HG03139 (cell line): ENCODE results near the gene TRAPPC5.

ENCODE experiments used
- ATAC-seq: cut with Tn5 transposase; IDR thresholded peaks from one replicate; pipeline ENCODE4 v1.9.1; 2021; ENCODE audit not compliant: unreplicated experiment

TRAPPC5 gene

DNA sequence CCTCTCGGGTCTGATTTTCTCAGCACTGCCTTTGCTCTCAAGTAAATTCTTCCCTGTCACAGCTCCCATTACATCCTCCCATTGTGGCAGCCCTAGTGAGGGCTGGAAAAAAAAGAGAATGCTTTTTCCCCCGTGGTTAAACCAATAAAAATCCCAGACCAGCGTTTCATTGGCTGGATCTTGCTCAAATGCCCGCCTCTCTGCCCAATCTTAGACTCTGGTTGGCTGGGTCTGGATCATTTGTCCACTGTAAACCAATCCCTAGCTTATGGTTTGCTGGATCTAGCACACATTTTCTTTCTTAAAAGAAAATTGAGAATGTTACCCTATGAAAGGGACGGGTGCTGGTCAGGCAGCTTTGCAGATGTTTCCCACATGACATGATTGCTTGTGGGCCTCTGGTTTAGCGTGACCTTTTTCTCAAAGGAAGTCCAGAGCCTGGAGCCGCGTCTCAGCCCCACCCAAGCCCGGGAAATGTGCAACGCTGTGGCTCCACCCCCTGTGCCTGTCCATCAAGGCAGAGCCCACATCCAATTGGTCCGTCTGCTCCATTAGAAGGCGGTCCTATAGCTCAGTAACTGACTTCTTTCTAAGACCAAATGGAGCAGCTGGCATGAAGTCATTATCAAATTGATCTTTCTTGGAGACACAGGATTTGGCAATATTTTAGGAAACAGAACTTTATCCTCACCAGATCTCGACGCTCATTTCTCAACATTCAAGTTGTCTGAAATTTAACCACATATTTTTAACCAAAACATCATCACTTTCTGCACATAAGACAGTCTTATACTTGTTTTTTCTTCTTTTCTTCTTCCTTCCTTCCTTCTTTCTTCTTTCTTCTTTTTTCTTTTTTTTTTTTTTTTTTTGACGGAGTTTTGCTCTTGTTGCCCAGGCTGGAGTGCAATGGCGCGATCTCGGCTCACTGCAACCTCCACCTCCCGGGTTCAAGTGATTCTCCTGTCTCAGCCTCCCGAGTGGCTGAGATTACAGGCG is 6.3 kb upstream of the TRAPPC5 start:
- no peak for ATAC-seq

DNA sequence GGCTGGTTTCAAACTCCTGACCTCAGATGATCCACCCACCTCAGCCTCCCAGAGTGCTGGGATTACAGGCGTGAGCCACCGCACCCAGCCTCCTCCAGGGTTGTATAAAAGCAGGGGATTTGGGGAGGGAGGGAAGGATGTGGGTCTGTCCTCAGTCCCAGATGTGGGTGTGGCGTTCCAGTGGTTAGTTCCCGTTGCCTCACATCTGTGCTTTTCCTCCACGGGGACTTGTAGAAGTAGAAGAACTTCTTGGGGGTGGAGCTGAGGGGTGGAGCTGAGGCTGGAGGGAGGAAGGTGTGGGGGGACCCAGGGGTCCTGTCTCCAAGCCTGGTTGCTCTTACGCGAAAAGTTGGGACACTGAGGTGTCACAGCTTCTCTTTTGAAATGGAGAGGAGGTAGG is 4.3 kb upstream of the TRAPPC5 start:
- no peak for ATAC-seq

DNA sequence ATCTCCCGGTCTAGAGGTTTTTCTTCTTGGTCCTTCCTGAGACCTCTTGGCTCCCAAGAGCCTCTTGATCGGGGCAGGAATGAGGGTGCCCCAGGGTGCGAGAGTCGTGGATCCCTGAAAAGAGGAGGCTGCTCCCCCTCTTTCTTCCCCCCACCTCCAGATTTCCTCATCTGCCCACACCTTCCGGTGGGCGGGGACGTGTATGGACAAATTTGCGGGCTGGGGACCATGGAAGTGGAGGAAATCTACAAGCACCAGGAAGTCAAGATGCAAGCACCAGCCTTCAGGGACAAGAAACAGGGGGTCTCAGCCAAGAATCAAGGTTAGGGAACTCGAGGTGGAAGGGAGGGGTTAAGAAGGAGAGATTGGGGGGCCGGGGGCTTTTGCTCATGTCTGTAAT is 3.8 kb upstream of the TRAPPC5 start, which contains the start of gene MCEMP1:
TSS of gene MCEMP1 (plus strand) at position 237 of the 400 bp plus-strand sequence. CDS start at position 268, 31 bp downstream.
- no peak for ATAC-seq

DNA sequence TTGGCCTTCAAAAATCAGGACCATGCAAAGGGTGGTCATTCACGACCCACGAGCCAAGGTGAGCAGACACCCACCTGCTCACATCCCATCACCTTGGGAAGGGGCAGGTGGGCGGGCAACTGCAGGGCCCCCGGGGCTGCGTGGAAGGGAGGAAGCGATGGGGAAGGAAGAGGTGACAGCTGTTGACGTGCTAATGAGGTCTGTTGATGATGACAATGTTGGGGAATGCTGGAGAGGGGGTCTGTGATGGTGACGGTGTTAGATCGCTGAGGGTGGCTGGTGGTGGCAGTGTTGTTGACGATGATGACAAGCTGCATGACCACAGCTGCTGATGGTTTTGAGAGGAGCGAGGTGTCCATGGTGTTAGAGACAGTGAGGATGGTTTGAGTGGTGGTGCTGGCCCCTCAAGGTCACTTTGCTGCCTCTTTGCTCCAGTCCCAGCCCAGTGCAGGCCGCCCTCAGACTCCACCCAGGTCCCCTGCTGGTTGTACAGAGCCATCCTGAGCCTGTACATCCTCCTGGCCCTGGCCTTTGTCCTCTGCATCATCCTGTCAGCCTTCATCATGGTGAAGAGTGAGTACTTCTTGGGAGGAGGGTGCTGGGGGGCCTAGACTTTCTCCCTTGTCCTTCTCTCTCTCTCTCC is 2.8 kb upstream of the TRAPPC5 start:
- ATAC-seq, result no peak

DNA sequence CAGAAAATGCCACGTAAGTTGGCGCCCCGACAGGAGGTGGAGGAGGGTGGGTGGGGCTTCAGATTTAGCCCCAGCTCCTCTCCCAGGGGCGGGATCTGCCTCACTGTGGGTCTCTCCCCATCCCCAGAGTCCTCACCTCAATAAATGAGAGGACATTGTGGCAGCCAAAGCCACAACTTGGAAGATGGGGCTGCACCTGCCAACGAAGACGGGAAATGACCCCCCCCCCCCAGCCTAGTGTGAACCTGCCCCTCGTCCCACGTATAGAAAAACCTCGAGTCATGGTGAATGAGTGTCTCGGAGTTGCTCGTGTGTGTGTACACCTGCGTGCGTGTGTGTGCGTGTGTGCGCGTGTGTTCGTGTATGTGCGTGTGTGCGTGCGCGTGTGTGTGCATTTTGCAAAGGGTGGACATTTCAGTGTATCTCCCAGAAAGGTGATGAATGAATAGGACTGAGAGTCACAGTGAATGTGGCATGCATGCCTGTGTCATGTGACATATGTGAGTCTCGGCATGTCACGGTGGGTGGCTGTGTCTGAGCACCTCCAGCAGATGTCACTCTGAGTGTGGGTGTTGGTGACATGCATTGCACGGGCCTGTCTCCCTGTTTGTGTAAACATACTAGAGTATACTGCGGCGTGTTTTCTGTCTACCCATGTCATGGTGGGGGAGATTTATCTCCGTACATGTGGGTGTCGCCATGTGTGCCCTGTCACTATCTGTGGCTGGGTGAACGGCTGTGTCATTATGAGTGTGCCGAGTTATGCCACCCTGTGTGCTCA is 1.5 kb upstream of the TRAPPC5 start:
- ATAC-seq, result no peak

DNA sequence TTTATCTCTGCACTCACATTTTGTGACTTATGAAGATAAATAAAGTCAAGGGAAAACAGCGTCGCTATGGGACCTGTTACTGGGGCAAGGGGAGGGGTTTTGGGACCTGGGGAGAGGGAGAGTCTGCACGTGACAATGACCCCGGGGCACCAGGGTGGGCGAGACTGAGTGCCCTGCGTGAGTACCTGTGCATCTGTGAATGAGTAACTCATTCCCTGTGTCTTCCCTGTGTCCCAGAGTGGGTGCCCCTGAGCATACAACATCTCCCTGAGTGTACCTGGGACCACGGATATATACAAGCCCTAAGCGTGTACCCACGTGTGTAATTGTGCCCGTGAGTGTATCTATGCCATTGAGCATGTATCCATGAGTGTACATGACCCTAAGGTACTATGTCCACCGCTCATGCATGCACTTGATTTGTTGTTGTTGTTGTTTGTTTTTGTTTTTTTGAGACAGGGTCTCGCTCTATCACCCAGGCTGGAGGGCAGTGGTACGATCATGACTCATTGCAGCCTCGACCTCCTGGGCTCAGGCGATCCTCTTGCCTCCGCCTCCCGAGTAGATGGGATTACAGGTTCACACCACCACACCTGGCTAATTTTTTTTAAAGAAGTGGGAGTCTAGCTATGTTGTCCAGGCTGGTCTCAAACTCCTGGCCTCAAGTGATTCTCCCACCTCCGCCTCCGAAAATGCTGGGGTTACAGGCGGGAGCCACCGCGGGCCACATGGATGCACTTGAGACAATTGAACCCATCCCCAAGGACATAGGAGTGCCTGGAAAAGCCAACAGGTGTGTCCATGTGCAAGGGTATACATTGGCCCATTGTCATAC is 645 bp upstream of the TRAPPC5 start:
- no peak for ATAC-seq

DNA sequence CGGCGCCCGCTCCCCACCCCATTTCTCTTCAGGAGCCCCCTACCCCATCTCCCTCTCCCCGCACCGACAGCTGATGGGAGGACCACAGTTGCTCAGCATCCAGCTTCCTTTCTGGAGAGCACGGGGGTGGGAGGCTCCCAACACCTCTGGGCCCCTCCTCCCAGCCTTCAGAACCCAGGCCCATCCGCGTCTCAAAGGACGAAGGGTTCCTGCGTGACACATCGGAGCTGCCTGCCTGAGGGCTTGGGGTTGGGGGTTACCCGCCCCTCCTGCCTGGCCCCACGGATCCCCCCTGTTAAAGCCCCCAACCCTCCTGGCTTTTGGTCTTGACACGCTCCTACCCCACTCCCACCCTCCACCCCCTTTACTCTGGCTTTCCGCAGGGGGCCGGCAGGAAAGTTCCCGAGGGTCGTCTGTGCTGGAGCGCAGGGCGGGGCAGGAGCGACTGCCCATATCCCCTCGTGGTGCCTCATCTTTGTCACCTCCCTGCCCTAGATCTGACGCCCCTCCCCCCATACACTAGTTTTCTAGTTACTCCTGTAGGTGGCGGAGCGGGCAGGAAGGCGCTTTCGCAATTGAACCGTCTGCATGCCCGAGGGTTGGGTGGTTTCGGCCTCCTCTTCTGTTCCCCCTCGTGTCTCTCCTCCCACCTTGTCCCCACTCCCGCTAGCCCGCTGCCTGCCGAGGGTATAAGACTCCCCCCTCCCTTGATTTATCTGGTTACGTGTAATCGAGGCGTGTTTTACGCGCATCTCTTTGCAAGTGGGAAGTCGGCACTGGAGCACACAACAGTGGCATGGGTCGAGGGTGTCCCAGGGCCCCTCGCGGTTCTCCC is 924 bp downstream of the TRAPPC5 start:
- ATAC-seq, result no peak

DNA sequence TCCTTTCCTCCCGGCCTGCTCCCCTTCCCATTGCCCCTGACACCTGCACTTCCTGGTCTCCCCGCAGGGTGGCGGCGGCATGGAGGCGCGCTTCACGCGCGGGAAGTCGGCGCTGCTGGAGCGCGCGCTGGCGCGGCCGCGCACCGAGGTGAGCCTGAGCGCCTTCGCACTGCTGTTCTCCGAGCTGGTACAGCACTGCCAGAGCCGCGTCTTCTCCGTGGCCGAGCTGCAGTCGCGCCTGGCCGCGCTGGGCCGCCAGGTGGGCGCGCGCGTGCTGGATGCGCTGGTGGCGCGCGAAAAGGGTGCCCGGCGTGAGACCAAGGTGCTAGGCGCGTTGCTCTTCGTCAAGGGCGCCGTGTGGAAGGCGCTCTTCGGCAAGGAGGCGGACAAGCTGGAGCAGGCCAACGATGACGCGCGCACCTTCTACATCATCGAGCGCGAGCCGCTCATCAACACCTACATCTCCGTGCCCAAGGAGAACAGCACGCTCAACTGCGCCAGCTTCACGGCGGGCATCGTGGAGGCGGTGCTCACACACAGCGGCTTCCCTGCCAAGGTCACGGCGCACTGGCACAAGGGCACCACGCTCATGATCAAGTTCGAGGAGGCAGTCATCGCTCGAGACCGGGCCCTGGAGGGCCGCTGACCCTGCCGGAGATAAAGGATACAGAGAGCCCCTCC is 1.7 kb downstream of the TRAPPC5 start:
- no peak for ATAC-seq

DNA sequence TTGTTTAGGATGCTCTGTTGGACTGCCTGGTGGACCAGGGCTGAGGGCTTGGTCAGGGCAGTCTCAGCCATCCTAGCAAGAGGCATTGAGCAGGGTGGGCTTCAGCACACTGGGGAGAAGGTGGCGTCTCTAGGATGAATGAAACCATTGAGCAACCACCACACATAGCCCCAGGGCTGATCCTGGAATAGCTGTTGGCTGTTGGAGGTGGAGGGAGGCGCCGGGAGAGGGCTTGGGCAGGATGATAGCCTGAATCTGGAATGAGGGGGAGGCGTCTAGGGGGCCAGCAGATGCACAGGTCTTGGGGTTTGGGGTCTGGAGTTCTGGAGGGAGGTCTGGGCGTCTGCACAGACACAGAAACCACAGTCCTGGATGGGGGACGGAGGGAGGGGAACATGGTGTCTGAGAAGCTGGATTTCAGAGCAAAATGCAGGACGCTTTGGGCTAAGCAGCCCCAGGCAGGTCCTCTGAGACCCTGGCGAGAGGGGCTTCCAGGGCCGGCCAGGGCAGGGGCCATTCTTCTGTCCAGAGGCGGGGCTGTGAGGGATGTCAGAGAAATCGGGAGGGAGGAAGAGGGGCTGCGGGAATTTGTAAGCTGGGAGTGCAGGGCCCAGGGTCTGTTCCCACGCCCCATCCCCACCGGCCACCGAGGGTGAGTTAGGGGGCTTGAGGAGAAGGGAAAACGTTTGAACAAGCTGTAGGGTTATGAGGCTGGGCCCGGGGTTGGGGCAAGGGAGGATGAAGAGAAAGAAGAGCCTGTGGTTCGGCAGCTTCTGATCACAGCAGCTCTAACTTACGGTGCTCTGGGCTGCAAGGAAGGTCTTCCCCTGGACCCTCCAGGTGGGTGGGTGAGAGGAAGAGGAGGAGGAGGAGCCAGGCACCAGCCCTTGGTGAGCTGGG is 5.2 kb downstream of the TRAPPC5 start:
- ATAC-seq, result no peak

DNA sequence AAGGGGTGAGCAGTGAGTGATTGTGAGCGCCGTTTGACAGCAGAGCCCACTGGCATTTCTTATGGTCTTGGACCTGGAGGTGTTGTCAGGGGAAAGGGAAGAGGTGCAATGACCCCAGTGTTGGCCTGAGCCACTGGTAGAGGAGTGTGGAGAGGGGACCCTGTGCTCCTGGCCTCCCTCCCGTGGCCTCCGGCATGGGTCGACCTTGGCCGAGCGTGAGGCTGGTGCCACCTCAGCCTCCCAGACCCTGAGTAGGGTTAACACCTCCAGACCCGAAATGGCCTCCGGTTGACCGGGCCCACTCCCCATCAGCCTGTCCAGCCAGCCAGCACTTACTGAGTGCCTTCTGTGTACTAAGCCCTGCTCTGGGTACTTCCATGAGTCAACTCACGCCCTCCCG is 6.5 kb downstream of the TRAPPC5 start:
- ATAC-seq, result no peak

DNA sequence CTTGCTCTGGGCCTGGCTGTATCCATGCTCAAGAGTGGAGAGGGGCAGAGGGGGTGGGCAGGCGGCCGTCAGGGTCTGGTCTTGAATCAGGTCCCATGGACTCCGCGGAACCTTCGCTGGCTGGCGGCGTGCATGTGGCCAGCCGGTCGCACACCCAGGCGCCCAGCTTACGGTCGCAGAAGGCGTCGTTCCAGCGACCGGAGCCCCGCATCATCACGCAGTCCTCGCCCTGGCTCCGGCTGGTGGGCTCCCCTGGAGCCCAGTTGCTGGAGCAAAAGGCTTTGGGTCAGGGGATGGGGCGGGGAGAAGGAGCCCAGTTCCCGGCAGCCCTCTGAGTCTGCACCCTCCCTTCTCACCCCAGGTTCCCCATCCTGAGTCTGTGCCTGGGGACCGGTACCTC is 8.5 kb downstream of the TRAPPC5 start:
- no peak for ATAC-seq

DNA sequence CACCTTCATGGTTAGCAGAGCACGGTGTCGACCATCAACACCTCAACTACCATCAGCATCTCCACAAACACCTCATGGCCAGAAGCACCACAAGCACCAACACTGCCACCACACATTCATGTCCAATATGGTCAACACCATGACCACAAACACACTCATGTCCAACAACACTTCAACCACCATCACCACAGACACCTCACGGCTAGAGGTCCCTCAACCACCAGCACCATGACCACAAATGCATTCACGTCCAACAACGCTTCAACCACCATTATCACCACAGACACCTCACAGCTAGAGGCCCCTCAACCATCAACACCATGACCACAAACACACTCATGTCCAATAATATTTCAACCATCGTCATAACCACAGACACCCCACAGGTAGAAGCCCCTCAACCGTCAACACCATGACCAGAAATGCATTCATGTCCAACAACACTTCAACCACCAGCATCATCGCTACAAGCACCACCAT is 10.2 kb downstream of the TRAPPC5 start:
- no peak for ATAC-seq

DNA sequence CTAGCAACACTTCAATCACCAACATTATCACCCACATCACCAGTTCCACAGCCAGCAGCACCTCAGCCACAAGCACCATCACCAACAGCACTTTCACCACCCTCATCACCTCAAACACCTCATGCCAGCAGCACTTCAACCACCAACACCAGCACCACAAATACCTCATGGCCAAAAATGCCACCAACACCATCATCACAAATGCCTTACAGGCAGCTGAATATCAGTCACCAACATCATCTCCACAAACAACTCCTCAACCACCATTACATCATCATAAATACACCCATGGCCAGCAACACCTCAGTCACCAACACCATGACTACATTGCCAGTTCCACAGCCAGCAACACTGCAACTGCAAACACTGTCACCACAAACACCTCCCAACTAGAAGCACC is 10.9 kb downstream of the TRAPPC5 start:
- ATAC-seq, result no peak

DNA sequence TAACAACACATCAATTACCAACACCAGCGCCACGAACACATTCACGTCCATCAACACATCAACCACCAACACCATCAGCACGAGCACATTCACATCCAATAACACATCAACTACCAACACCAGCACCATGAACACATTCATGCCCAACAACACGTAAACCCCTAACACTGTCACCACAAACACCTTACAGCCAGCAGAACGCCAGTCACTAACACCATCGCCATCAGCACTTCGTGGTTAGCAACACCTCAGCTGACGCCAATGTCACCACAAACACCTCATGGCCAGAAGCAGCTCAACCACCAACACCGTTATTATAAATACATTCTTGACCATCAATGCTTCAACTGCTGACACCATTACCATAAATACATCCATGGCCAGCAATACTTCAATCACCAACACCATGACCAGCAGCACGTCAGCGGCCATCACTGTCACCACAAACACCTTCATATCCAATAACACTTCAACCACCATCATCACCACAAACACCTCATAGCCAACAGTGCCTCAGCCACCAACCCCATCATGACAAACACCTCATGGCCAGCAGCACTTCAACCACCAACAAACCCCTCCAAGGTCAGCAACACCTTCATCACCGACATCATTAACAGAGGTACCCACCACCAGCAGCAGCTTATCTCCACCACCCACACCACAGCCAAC is 11.9 kb downstream of the TRAPPC5 start:
- ATAC-seq, result no peak

DNA sequence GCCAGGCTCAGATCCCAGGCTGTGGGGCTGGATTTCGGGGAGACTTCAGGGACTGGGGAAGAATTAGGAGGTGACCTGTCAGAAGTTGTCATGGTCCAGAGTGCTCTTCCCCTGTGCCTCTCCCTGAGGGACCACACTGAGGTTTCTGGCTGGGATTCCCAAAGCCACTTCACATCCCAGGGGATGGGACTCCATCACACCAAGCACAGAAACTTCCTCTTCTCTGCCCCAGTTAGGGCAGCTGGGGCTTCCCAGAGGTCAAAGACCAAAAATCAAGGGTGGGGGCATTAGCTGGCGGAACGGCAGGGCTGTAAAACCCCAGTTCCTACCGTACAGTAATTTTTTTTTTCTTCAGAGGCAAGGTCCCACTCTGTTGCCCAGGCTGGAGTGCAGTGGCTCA is 13.9 kb downstream of the TRAPPC5 start:
- no peak for ATAC-seq

DNA sequence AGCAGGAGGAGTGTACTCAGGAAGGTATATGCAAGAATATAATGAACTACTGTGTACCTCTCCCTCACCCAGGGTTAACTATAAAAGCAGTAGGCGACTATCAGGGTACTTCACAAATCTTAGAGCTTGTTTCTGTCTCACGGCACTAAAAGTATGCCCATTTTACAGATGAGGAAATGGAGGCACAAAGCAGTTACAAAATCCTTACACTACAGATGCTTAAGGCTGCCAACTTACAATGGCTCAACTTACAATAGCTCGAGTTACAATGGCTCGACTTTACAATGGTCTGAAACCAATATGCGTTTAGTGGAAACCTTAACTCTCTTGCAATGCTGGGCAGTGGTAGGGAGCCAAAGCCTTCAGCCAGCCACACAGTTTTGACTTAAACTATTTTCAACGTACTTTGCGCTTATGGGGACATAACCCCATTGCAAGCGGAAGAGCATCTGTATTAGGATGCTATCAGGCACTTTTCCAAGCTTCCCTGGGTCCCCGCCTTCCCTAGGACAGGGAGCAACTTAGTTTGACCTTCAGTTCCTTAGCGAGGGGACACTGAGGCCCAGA is 17.2 kb downstream of the TRAPPC5 start:
- ATAC-seq, result no peak

DNA sequence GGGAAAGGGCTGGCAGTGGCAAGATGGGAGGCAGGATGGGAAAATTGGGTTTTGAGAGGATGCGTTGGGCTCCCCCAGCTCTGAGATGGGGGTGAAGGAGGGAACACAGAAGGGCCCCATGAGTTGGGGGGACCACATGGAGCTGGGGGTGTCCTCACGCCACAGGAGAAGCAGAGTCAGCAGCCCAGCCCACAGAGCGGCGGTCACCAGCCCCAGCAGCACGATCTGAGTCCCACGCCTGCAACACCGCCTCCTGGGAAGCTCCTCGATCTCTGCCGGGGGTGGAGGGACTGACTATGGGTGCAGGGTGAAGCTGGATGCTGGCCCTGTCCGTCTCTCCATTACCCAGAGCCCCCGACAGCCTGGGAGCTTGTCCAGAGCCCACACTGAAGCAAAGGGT is 17.9 kb downstream of the TRAPPC5 start:
- no peak for ATAC-seq
